WTC11 (cell line): ENCODE measurements around the gene MEGF9. TPM values are rescaled to one million over a fixed set of nuclear protein-coding genes. Genes with fewer than 3 reads are reported as not detected.

Experiments
- ATAC-seq: fragments of 200-7000 bp; cut with Tn5 transposase; 2 replicates; pipeline ENCODE4 v1.10.0; 2021; ENCODE audit warnings: mild to moderate bottlenecking, moderate library complexity
- CTCF ChIA-PET: fragments of 300-600 bp; sonication (Branson Sonifier 250); formaldehyde crosslinking; loops from one replicate; lab custom pipeline; 2021; ENCODE audit warnings: antibody characterized with exemption; lab: Charles Lee
- POLR2A ChIA-PET: fragments of 350-600 bp; sonication (Branson Sonifier 250); formaldehyde crosslinking; loops from one replicate; lab custom pipeline; 2021; ENCODE audit warnings: antibody characterized with exemption; lab: Charles Lee
- DNase-seq: peaks from one replicate; pipeline ENCODE4 v3.0.0; 2021; ENCODE audit warnings: low spot score
- H3K27ac Mint-ChIP-seq: 2 replicates; pipeline ENCODE4 v1.8.0; 2021; ENCODE audit warnings: mixed read lengths
- H3K27me3 Mint-ChIP-seq: 2 replicates; pipeline ENCODE4 v1.8.0; 2021; ENCODE audit warnings: low read depth, mild to moderate bottlenecking, moderate library complexity, mixed read lengths
- H3K36me3 Mint-ChIP-seq: 2 replicates; pipeline ENCODE4 v1.8.0; 2021; ENCODE audit warnings: mixed read lengths
- H3K4me1 Mint-ChIP-seq: 2 replicates; pipeline ENCODE4 v1.8.0; 2022; ENCODE audit warnings: mixed read lengths
- H3K4me3 Mint-ChIP-seq: 2 replicates; pipeline ENCODE4 v1.8.0; 2021; ENCODE audit warnings: mild to moderate bottlenecking, moderate library complexity, mixed read lengths
- H3K9me3 Mint-ChIP-seq: 2 replicates; pipeline ENCODE4 v1.8.0; 2021; ENCODE audit warnings: mixed read lengths
- ARID4B ChIP-seq: sonication (generic); formaldehyde crosslinking; IDR thresholded peaks from 2 replicates; pipeline ENCODE4 v1.8.0; 2023; ENCODE audit warnings: missing genetic modification reagents, mild to moderate bottlenecking, borderline replicate concordance
- CBFB ChIP-seq: sonication (generic); formaldehyde crosslinking; IDR thresholded peaks from 2 replicates; pipeline ENCODE4 v1.8.1; 2022; ENCODE audit warnings: mild to moderate bottlenecking, low read depth, missing genetic modification reagents
- CREM ChIP-seq: sonication (generic); formaldehyde crosslinking; IDR thresholded peaks from 2 replicates; pipeline ENCODE4 v1.8.1; 2022; ENCODE audit warnings: mild to moderate bottlenecking, missing genetic modification reagents, moderate library complexity
- CTCF ChIP-seq: fragments of 200-600 bp; IDR thresholded peaks from 2 replicates; pipeline ENCODE4 v1.8.0; 2022; ENCODE audit warnings: antibody characterized with exemption
- E2F5 ChIP-seq: sonication (generic); formaldehyde crosslinking; IDR thresholded peaks from 2 replicates; pipeline ENCODE4 v1.8.1; 2022; ENCODE audit warnings: mild to moderate bottlenecking, moderate library complexity, missing genetic modification reagents
- ERG ChIP-seq: fragments of 250-450 bp; sonication (Bioruptor Pico); IDR thresholded peaks from 2 replicates; pipeline ENCODE4 v1.8.0; 2021; ENCODE audit warnings: mild to moderate bottlenecking
- FOXK1 ChIP-seq: sonication (generic); formaldehyde crosslinking; IDR thresholded peaks from 2 replicates; pipeline ENCODE4 v1.8.0; 2022; ENCODE audit warnings: mild to moderate bottlenecking, moderate library complexity, missing genetic modification reagents
- FOXP4 ChIP-seq: sonication (generic); formaldehyde crosslinking; IDR thresholded peaks from 2 replicates; pipeline ENCODE4 v1.8.0; 2022; ENCODE audit warnings: mild to moderate bottlenecking, missing genetic modification reagents
- GABPB1 ChIP-seq: sonication (generic); formaldehyde crosslinking; IDR thresholded peaks from 2 replicates; pipeline ENCODE4 v1.8.1; 2023; ENCODE audit warnings: mild to moderate bottlenecking, missing genetic modification reagents
- JUN ChIP-seq: sonication (generic); formaldehyde crosslinking; IDR thresholded peaks from 2 replicates; pipeline ENCODE4 v1.8.0; 2023; ENCODE audit warnings: mild to moderate bottlenecking, missing genetic modification reagents
- MAX ChIP-seq: sonication (generic); formaldehyde crosslinking; IDR thresholded peaks from 2 replicates; pipeline ENCODE4 v1.8.0; 2022; ENCODE audit warnings: mild to moderate bottlenecking, missing genetic modification reagents
- MLX ChIP-seq: sonication (generic); formaldehyde crosslinking; IDR thresholded peaks from 2 replicates; pipeline ENCODE4 v1.8.1; 2023; ENCODE audit warnings: mild to moderate bottlenecking, missing genetic modification reagents, moderate library complexity
- MYBL2 ChIP-seq: sonication (generic); formaldehyde crosslinking; IDR thresholded peaks from 2 replicates; pipeline ENCODE4 v1.8.1; 2023; ENCODE audit warnings: mild to moderate bottlenecking, moderate library complexity, missing genetic modification reagents
- NFE2L1 ChIP-seq: sonication (generic); formaldehyde crosslinking; IDR thresholded peaks from 2 replicates; pipeline ENCODE4 v1.8.1; 2023; ENCODE audit warnings: missing genetic modification reagents
- NFYB ChIP-seq: sonication (generic); formaldehyde crosslinking; conservative IDR thresholded peaks from 2 replicates; pipeline ENCODE4 v1.8.0; 2022; ENCODE audit warnings: low read depth, missing genetic modification reagents
- NR1H2 ChIP-seq: sonication (generic); formaldehyde crosslinking; IDR thresholded peaks from 2 replicates; pipeline ENCODE4 v1.9.0; 2021; ENCODE audit warnings: mild to moderate bottlenecking, moderate library complexity, missing genetic modification reagents
- RELA ChIP-seq: sonication (generic); formaldehyde crosslinking; IDR thresholded peaks from 2 replicates; pipeline ENCODE4 v1.8.1; 2022; ENCODE audit warnings: missing genetic modification reagents, mild to moderate bottlenecking, borderline replicate concordance
- RORB ChIP-seq: fragments of 250-450 bp; sonication (Bioruptor Pico); IDR thresholded peaks from 2 replicates; pipeline ENCODE4 v1.9.0; 2021; ENCODE audit warnings: mild to moderate bottlenecking
- SMAD3 ChIP-seq: sonication (generic); formaldehyde crosslinking; IDR thresholded peaks from 2 replicates; pipeline ENCODE4 v1.8.0; 2022; ENCODE audit warnings: missing genetic modification reagents, mild to moderate bottlenecking, borderline replicate concordance
- ZMAT4 ChIP-seq: fragments of 250-450 bp; sonication (Bioruptor Pico); IDR thresholded peaks from 2 replicates; pipeline ENCODE4 v1.9.0; 2021; ENCODE audit warnings: mild to moderate bottlenecking
- ZNF219 ChIP-seq: sonication (generic); formaldehyde crosslinking; IDR thresholded peaks from 2 replicates; pipeline ENCODE4 v1.8.0; 2023; ENCODE audit warnings: missing genetic modification reagents, mild to moderate bottlenecking, borderline replicate concordance
- ZNF263 ChIP-seq: sonication (generic); formaldehyde crosslinking; IDR thresholded peaks from 2 replicates; pipeline ENCODE4 v1.8.1; 2022; ENCODE audit warnings: low read depth, mild to moderate bottlenecking, moderate library complexity, missing genetic modification reagents
- total RNA-seq: library from RNA; stranded (reverse); gene quantifications from 3 replicates; pipeline ENCODE4 v1.2.3, GENCODE V29; 2021

MEGF9 gene
- total RNA-seq, 1 experiment from 2014 or later, result 0.92 TPM

- no peak for TF ChIP-seq FOXP4
- TF ChIP-seq NR1H2 (CRISPR knock-in tag), result no peak
- TF ChIP-seq RORB, result no peak
- TF ChIP-seq NFYB, result no peak
- no peak for TF ChIP-seq FOXK1
Observed at GRCh38 chr9:120622790-120623189, 91.5 kb downstream of the MEGF9 start (continued).

GRCh38 chr9:120621941-120622340 lies 92.3 kb downstream of the MEGF9 start:
- DNase-seq (no peak), ATAC-seq (no peak)
- H3K27ac Mint-ChIP-seq, result no peak overlapping the region
- peaks cover 11% of the 10 kb centered on the region for H3K4me1 Mint-ChIP-seq
- H3K4me3 Mint-ChIP-seq, result no peak overlapping the region
- no peaks in the 10 kb centered on the region for H3K27me3 Mint-ChIP-seq
- H3K36me3 Mint-ChIP-seq, result no peaks in the 10 kb centered on the region
- ChIA-PET POLR2A (no interaction called here), CTCF (interaction anchor here (0.6 kb wide), 1 partner anchor 883 kb away, joined by 3 read pairs; no protein-coding TSS in a partner anchor)
- no peaks in the 10 kb centered on the region for H3K9me3 Mint-ChIP-seq
- TF ChIP-seq NFE2L1, result no peak
- no peak for TF ChIP-seq MLX (CRISPR knock-in tag)
- TF ChIP-seq CREM, result no peak
- no peak for TF ChIP-seq ZNF263 (CRISPR knock-in tag)
- no peak for TF ChIP-seq ZNF219 (CRISPR knock-in tag)
- TF ChIP-seq MAX (CRISPR knock-in tag), result no peak
- TF ChIP-seq JUN, result no peak
- no peak for TF ChIP-seq ZMAT4 (CRISPR knock-in tag)
- TF ChIP-seq MYBL2 (CRISPR knock-in tag), result no peak
- TF ChIP-seq ARID4B (CRISPR knock-in tag), result no peak
- TF ChIP-seq CBFB (CRISPR knock-in tag), result no peak
- no peak for TF ChIP-seq RELA
- no peak for TF ChIP-seq E2F5 (CRISPR knock-in tag)
- TF ChIP-seq SMAD3, result no peak
- TF ChIP-seq GABPB1 (CRISPR knock-in tag), result no peak
- no peak for TF ChIP-seq CTCF
- no peak for TF ChIP-seq NR1H2 (CRISPR knock-in tag)
- TF ChIP-seq ERG (CRISPR knock-in tag), result no peak
